ENCODE measurements around the gene TLN1. TPM values are rescaled to one million over a fixed set of nuclear protein-coding genes. Genes with fewer than 3 reads are reported as not detected.

Gene TLN1
- total RNA-seq, 1 donor from 2014 or later: 164 TPM

DNA sequence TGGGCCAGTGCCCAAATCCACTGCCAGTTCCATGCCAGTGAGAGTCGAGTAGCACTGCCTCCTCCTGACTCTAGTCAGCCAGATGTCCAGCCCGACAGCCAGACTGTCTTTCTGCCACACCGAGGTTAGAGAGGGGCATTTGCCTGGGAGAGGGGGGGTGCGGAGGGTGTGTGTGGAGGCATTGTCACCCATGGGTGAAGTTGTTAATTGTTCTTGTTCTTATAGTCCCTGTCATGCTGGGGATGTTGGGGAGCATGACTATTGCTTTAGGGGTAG lies 18.2 kb upstream of the TLN1 start:
- Mint-ChIP-seq H3K27me3 (no peaks in the 10 kb centered on the region), H3K27ac (peak overlapping the region; percentile 95), H3K4me3 (peak overlapping the region; percentile 96), H3K4me1 (ENCODE audit: unreplicated experiment) (peaks cover 23% of the 10 kb centered on the region), H3K36me3 (peaks cover 27% of the 10 kb centered on the region), H3K9me3 (no peaks in the 10 kb centered on the region)
- TF ChIP-seq, protein P1, sequence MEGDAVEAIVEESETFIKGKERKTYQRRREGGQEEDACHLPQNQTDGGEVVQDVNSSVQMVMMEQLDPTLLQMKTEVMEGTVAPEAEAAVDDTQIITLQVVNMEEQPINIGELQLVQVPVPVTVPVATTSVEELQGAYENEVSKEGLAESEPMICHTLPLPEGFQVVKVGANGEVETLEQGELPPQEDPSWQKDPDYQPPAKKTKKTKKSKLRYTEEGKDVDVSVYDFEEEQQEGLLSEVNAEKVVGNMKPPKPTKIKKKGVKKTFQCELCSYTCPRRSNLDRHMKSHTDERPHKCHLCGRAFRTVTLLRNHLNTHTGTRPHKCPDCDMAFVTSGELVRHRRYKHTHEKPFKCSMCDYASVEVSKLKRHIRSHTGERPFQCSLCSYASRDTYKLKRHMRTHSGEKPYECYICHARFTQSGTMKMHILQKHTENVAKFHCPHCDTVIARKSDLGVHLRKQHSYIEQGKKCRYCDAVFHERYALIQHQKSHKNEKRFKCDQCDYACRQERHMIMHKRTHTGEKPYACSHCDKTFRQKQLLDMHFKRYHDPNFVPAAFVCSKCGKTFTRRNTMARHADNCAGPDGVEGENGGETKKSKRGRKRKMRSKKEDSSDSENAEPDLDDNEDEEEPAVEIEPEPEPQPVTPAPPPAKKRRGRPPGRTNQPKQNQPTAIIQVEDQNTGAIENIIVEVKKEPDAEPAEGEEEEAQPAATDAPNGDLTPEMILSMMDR (conservative IDR thresholded peaks at IDR 0.05): no peak
- no peak for DNase-seq (ENCODE audit: extremely low spot score, unreplicated experiment)

DNA sequence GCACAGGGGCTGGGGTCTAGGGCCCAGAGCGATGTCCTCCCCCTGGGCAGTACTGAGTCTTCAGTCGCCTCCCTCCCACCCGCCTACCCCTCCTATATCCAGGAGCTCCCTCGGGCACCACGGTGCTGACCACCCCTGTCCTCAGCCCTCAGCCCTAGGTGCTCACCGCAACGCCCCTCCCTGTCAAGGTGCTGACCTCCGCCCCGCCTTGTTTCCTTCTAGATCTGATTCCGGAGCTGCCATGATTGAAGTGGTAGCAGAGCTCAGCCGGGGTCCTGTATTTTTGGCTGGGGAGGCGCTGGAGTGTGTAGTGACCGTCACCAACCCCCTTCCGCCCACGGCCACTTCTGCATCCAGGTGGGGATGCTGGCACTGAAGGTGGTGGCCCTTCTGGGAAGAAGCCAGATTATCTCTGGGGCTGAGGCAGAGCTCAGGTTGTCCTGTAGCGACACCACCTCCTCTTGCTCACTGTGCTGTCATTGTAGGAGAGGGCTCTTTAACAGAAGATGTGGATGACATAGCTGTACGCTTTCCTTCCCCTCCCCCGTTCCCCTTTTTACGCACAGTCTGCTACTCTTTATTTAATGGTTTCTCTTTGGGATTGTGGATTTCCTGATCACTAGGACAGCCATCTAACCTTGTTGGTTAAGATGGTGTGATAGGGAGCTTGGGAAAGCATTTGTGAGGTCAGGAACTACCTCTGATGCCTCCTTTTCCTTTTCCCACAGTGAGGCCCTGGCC lies 17.7 kb upstream of the TLN1 start:
- Mint-ChIP-seq H3K4me3 (peak overlapping the region; percentile 96), H3K27ac (peak overlapping the region; percentile 95), H3K36me3 (peaks cover 28% of the 10 kb centered on the region), H3K9me3 (no peaks in the 10 kb centered on the region), H3K27me3 (no peaks in the 10 kb centered on the region), H3K4me1 (ENCODE audit: unreplicated experiment) (peaks cover 23% of the 10 kb centered on the region)
- TF ChIP-seq, protein P1 (conservative IDR thresholded peaks at IDR 0.05): no peak
- no peak for DNase-seq (ENCODE audit: extremely low spot score, unreplicated experiment)

DNA sequence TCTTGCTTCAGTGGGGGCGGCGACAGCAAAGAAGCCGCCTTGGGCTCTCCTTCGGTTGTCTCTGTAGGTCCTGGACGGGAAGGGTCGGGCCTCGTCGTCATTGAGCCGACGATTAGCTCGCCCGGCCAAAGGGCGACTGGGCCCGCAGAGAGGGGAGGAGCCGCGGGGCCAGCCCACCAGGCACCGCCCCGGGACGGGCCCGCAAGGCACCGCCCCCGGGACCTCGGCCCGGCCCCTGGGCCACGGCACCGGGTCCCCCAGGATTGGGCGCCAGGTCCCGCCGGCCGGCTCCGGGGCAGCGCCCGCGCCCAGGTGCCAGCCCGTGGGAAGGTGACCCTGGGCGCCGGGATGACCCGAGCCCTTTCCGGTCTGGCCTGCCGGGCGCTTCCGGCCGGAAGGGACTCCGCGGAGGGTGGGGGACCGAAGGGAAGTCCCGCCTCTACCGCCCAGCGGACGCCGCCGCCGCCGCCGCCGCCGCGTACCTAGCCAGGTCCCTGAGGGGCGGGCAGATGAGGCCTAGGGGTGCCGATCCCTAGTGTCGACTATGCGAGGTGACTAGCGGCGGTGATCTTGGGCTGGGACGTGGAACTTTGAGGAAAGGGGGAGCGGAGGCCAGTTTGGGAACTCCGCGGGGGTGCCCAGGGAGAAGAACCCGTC lies 17.0 kb upstream of the TLN1 start, which contains the start of the genes GBA2 and RGP1:
GBA2 (minus strand) TSS at position 371 of the 657 bp plus-strand sequence. CDS start 524 bp downstream, outside the sequence.
RGP1 (plus strand) TSS at position 430 of the 657 bp plus-strand sequence. CDS start 469 bp downstream, outside the sequence.
- Mint-ChIP-seq H3K27ac (peak within 1 kb of the TSS; percentile 95), H3K4me3 (peak within 1 kb of the TSS; percentile 96), H3K36me3 (peaks cover 30% of the 10 kb centered on the region), H3K27me3 (no peaks in the 10 kb centered on the region), H3K4me1 (ENCODE audit: unreplicated experiment) (peaks cover 23% of the 10 kb centered on the region), H3K9me3 (no peaks in the 10 kb centered on the region)
- peak; percentile 80 for DNase-seq (ENCODE audit: extremely low spot score, unreplicated experiment)
- TF ChIP-seq, protein P1 (conservative IDR thresholded peaks at IDR 0.05): no peak

DNA sequence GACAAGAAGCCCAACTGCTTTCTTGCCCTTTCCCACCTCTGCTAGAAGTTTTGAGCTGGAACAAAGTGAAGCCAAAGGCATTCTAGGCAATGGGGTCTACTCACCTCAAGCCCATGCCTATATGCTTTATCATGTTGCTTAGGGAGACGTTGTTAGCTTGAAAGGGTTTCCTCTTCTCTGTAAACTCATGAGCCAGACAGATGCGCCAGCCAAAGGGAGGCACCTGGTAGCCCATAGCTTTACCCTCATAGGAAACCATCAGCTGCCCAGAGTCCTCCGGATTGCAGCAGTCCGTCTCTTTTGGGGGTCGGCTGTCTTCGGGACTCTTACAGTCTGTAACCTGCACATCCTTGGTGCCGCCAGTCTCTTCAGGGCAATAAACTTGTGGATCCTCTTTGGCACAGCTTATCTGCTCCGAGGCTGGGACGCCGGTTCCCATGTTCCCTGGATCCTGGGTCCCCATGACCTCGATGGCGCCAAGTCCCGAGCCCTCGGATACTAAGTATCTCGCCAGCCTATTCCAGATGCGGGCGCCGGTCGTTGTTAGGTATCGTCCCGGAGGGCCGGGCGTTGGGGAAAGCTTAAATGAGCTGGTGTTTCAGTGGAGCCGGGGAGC lies 16.4 kb upstream of the TLN1 start:
- Mint-ChIP-seq H3K27ac (peak overlapping the region; percentile 77), H3K36me3 (peaks cover 30% of the 10 kb centered on the region), H3K4me1 (ENCODE audit: unreplicated experiment) (peaks cover 23% of the 10 kb centered on the region), H3K27me3 (no peaks in the 10 kb centered on the region), H3K9me3 (no peaks in the 10 kb centered on the region), H3K4me3 (peak overlapping the region; percentile 92)
- TF ChIP-seq, protein P1 (conservative IDR thresholded peaks at IDR 0.05): no peak
- DNase-seq (ENCODE audit: extremely low spot score, unreplicated experiment): no peak

DNA sequence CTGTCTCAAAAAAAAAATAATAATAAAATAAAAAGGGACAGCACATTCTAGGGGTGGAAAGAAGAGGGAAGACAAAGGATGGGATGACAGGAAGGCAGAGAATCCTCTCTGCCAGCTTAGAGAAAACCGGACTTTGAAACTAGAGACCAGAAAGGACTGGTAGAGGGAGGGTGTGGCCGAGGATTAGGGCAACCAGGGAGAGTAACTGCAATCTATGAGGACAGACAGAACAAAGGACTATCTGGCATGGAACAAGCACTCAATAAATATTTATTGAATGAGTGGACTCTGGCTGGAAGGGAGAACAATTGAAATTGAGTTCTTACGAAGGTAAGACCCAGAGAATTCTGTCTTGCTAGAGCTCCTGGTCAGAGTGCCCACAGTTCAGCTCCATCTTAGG lies 14.6 kb upstream of the TLN1 start:
- peak overlapping the region; percentile 92 for H3K4me3 Mint-ChIP-seq
- H3K36me3 Mint-ChIP-seq: peaks cover 29% of the 10 kb centered on the region
- peaks cover 23% of the 10 kb centered on the region for H3K4me1 Mint-ChIP-seq (ENCODE audit: unreplicated experiment)
- H3K27ac Mint-ChIP-seq: peak overlapping the region; percentile 71
- DNase-seq (ENCODE audit: extremely low spot score, unreplicated experiment): no peak
- TF ChIP-seq, protein P1 (conservative IDR thresholded peaks at IDR 0.05): no peak
- H3K27me3 Mint-ChIP-seq: no peaks in the 10 kb centered on the region
- H3K9me3 Mint-ChIP-seq: no peaks in the 10 kb centered on the region
